CD4-positive, CD25-positive, alpha-beta regulatory T cell (primary cell): ENCODE measurements around the gene MAP4K3. TPM values are rescaled to one million over a fixed set of nuclear protein-coding genes. Genes with fewer than 3 reads are reported as not detected.

Experiments
- ATAC-seq, 2 donors: fragments of 150-1000 bp; cut with Tn5 transposase; one replicate each; pipeline ENCODE4 v1.10.0; 2021; ENCODE audit warnings: low read depth in 2 of 2, moderate number of reproducible peaks in 2 of 2, moderate library complexity in 1 of 2
- DNase-seq, 3 donors: peaks; one replicate each; pipeline versions ENCODE4 v3.0.0 to v3.0.0-alpha.2; 2012 to 2022; ENCODE audit warnings: mixed read lengths in 1 of 3
- H3K27ac ChIP-seq: one replicate; pipeline ENCODE4 v1.7.0; 2013; ENCODE audit warnings: mild to moderate bottlenecking, low read length; ENCODE audit not compliant: insufficient read depth, poor library complexity, severe bottlenecking
- H3K27me3 ChIP-seq: one replicate; pipeline ENCODE4 v1.7.0; 2013; ENCODE audit warnings: low read length; ENCODE audit not compliant: control insufficient read depth, insufficient read depth
- H3K36me3 ChIP-seq: one replicate; pipeline ENCODE4 v1.7.0; 2013; ENCODE audit warnings: mild to moderate bottlenecking, low read length, moderate library complexity; ENCODE audit not compliant: control insufficient read depth, insufficient read depth
- H3K4me1 ChIP-seq: 2 replicates; pipeline ENCODE4 v1.7.0; 2013; ENCODE audit warnings: mild to moderate bottlenecking, low read length; ENCODE audit not compliant: insufficient read depth, control insufficient read depth, poor library complexity, severe bottlenecking
- H3K4me3 ChIP-seq: one replicate; pipeline ENCODE4 v1.7.0; 2013; ENCODE audit warnings: low read depth, mild to moderate bottlenecking, low read length, moderate library complexity
- H3K9me3 ChIP-seq, 2 experiments: 1 replicate in 1 of 2; 2 replicates in 1 of 2; pipeline ENCODE4 v1.7.0; 2013; ENCODE audit warnings: low read length in 2 of 2, mild to moderate bottlenecking in 1 of 2, moderate library complexity in 1 of 2; ENCODE audit not compliant: control insufficient read depth in 2 of 2
- H3K27ac Mint-ChIP-seq, 3 donors: one replicate each; pipeline ENCODE4 v1.8.0; 2020 to 2022; ENCODE audit warnings: mild to moderate bottlenecking in 3 of 3, mixed read lengths in 3 of 3, moderate library complexity in 2 of 3
- H3K27me3 Mint-ChIP-seq: one replicate; pipeline ENCODE4 v1.8.0; 2022; ENCODE audit warnings: mild to moderate bottlenecking, mixed read lengths
- H3K36me3 Mint-ChIP-seq: one replicate; pipeline ENCODE4 v1.8.0; 2020; ENCODE audit warnings: mixed read lengths
- H3K4me1 Mint-ChIP-seq, 4 donors: one replicate each; pipeline ENCODE4 v1.8.0; 2020 to 2022; ENCODE audit warnings: mixed read lengths in 4 of 4, mild to moderate bottlenecking in 1 of 4
- H3K4me3 Mint-ChIP-seq, 4 donors: one replicate each; pipeline ENCODE4 v1.8.0; 2020 to 2022; ENCODE audit warnings: mild to moderate bottlenecking in 4 of 4, mixed read lengths in 4 of 4, moderate library complexity in 3 of 4
- H3K9me3 Mint-ChIP-seq, 7 donors: one replicate each; pipeline ENCODE4 v1.8.0; 2020 to 2022; ENCODE audit warnings: mixed read lengths in 7 of 7, mild to moderate bottlenecking in 3 of 7, moderate library complexity in 2 of 7
- polyA plus RNA-seq, 4 donors: library from polyadenylated mRNA; unstranded; fragments of 300-500 nt; fragmentation: Illumina TruSeq; gene quantifications; one replicate each; pipeline ENCODE4 v1.2.3, GENCODE V29; 2021
- total RNA-seq: library from RNA; stranded (reverse); gene quantifications from one replicate; pipeline ENCODE4 v1.2.3, GENCODE V29; 2022

MAP4K3 gene
- total and polyA plus RNA-seq, 5 donors from 2014 or later: 1.4 to 28.7 (median 2.0) TPM

- Mint-ChIP-seq H3K36me3 (peaks cover 32% of the 10 kb centered on the region), H3K9me3 (no peaks in the 10 kb centered on the region)
- DNase-seq: no peak
Measured at GRCh38 chr2:39308778-39309177, 128.3 kb downstream of the MAP4K3 start.

GRCh38 chr2:39306626-39307025 is 130.5 kb downstream of the MAP4K3 start:
- Mint-ChIP-seq H3K9me3 (no peaks in the 10 kb centered on the region), H3K36me3 (peaks cover 16% of the 10 kb centered on the region), H3K27ac (peak overlapping the region in 2 of 3 donors; percentile 24 to 45), H3K4me1 (peaks cover 0 to 3% (median 0%) of the 10 kb centered on the region in 4 donors), H3K4me3 (no peak overlapping the region), H3K27me3 (no peaks in the 10 kb centered on the region)
- H3K36me3 ChIP-seq: no peaks in the 10 kb centered on the region
- H3K4me1 ChIP-seq: no peaks in the 10 kb centered on the region
- H3K4me3 ChIP-seq: no peak overlapping the region
- DNase-seq: no peak
- no peak overlapping the region for H3K27ac ChIP-seq
- H3K9me3 ChIP-seq: no peaks in the 10 kb centered on the region
- ATAC-seq: no peak
- no peaks in the 10 kb centered on the region for H3K27me3 ChIP-seq

More at GRCh38 chr2:39308778-39309177, 128.3 kb downstream of the MAP4K3 start:
- H3K27ac Mint-ChIP-seq: no peak overlapping the region
- H3K4me1 ChIP-seq: no peaks in the 10 kb centered on the region
- no peak for ATAC-seq
- H3K27ac ChIP-seq: no peak overlapping the region
- H3K27me3 Mint-ChIP-seq: no peaks in the 10 kb centered on the region
- H3K4me3 ChIP-seq: no peak overlapping the region
- no peaks in the 10 kb centered on the region for H3K27me3 ChIP-seq
- no peaks in the 10 kb centered on the region for H3K36me3 ChIP-seq
- no peak overlapping the region for H3K4me3 Mint-ChIP-seq
- peaks cover 0 to 3% (median 0%) of the 10 kb centered on the region in 4 donors for H3K4me1 Mint-ChIP-seq
- no peaks in the 10 kb centered on the region for H3K9me3 ChIP-seq

GRCh38 chr2:39304729-39305128 is 132.4 kb downstream of the MAP4K3 start:
- Mint-ChIP-seq H3K36me3 (peaks cover 16% of the 10 kb centered on the region), H3K4me1 (no peaks in the 10 kb centered on the region), H3K9me3 (no peaks in the 10 kb centered on the region), H3K27me3 (no peaks in the 10 kb centered on the region), H3K27ac (no peak overlapping the region), H3K4me3 (no peak overlapping the region)
- H3K9me3 ChIP-seq: no peaks in the 10 kb centered on the region
- no peaks in the 10 kb centered on the region for H3K27me3 ChIP-seq
- no peak overlapping the region for H3K4me3 ChIP-seq
- H3K27ac ChIP-seq: no peak overlapping the region
- ATAC-seq: no peak
- H3K4me1 ChIP-seq: no peaks in the 10 kb centered on the region
- DNase-seq: no peak
- no peaks in the 10 kb centered on the region for H3K36me3 ChIP-seq

- Mint-ChIP-seq H3K27ac (no peak overlapping the region), H3K36me3 (peaks cover 16% of the 10 kb centered on the region), H3K27me3 (no peaks in the 10 kb centered on the region), H3K4me1 (no peaks in the 10 kb centered on the region), H3K4me3 (no peak overlapping the region), H3K9me3 (no peaks in the 10 kb centered on the region)
- Histone ChIP-seq H3K27ac (no peak overlapping the region), H3K4me3 (no peak overlapping the region), H3K9me3 (no peaks in the 10 kb centered on the region), H3K27me3 (no peaks in the 10 kb centered on the region), H3K36me3 (no peaks in the 10 kb centered on the region), H3K4me1 (no peaks in the 10 kb centered on the region)
- no peak for DNase-seq
- ATAC-seq: no peak
Measured at GRCh38 chr2:39304200-39304599, 132.9 kb downstream of the MAP4K3 start.

- Histone ChIP-seq H3K27me3 (no peaks in the 10 kb centered on the region), H3K36me3 (no peaks in the 10 kb centered on the region), H3K4me1 (no peaks in the 10 kb centered on the region), H3K27ac (no peak overlapping the region), H3K9me3 (no peaks in the 10 kb centered on the region), H3K4me3 (no peak overlapping the region)
- Mint-ChIP-seq H3K36me3 (peaks cover 16% of the 10 kb centered on the region), H3K4me3 (no peak overlapping the region), H3K4me1 (no peaks in the 10 kb centered on the region), H3K9me3 (no peaks in the 10 kb centered on the region), H3K27ac (no peak overlapping the region), H3K27me3 (no peaks in the 10 kb centered on the region)
- no peak for ATAC-seq
- DNase-seq: no peak
Measured at GRCh38 chr2:39301352-39301751, 135.7 kb downstream of the MAP4K3 start.

- H3K4me1 ChIP-seq: no peaks in the 10 kb centered on the region
- H3K9me3 Mint-ChIP-seq: no peaks in the 10 kb centered on the region
- H3K27ac ChIP-seq: no peak overlapping the region
- ATAC-seq (no peak), DNase-seq (no peak)
- H3K27me3 ChIP-seq: no peaks in the 10 kb centered on the region
- no peak overlapping the region for H3K4me3 Mint-ChIP-seq
- H3K27me3 Mint-ChIP-seq: no peaks in the 10 kb centered on the region
- no peak overlapping the region for H3K4me3 ChIP-seq
- no peaks in the 10 kb centered on the region for H3K9me3 ChIP-seq
- no peak overlapping the region for H3K27ac Mint-ChIP-seq
- H3K36me3 Mint-ChIP-seq: peaks cover 13% of the 10 kb centered on the region
- H3K36me3 ChIP-seq: no peaks in the 10 kb centered on the region
- no peaks in the 10 kb centered on the region for H3K4me1 Mint-ChIP-seq
Measured at GRCh38 chr2:39300044-39300978, 136.8 kb downstream of the MAP4K3 start.

GRCh38 chr2:39290433-39290832 is 146.7 kb downstream of the MAP4K3 start:
- no peaks in the 10 kb centered on the region for H3K9me3 ChIP-seq
- H3K36me3 Mint-ChIP-seq: peaks cover 32% of the 10 kb centered on the region
- H3K4me3 ChIP-seq: no peak overlapping the region
- H3K4me1 ChIP-seq: no peaks in the 10 kb centered on the region
- no peaks in the 10 kb centered on the region for H3K27me3 ChIP-seq
- no peak overlapping the region for H3K4me3 Mint-ChIP-seq
- no peak for ATAC-seq
- H3K27me3 Mint-ChIP-seq: no peaks in the 10 kb centered on the region
- H3K36me3 ChIP-seq: peaks cover 27% of the 10 kb centered on the region
- peaks cover 0 to 2% (median 0%) of the 10 kb centered on the region in 4 donors for H3K4me1 Mint-ChIP-seq
- no peaks in the 10 kb centered on the region for H3K9me3 Mint-ChIP-seq
- H3K27ac ChIP-seq: no peak overlapping the region
- H3K27ac Mint-ChIP-seq: no peak overlapping the region
- DNase-seq: no peak

- H3K4me3 ChIP-seq: no peak overlapping the region
- DNase-seq: no peak
- H3K9me3 Mint-ChIP-seq: no peaks in the 10 kb centered on the region
- H3K9me3 ChIP-seq: no peaks in the 10 kb centered on the region
- no peaks in the 10 kb centered on the region for H3K27me3 Mint-ChIP-seq
- H3K36me3 ChIP-seq: peaks cover 27% of the 10 kb centered on the region
- H3K27ac Mint-ChIP-seq: no peak overlapping the region
- no peak overlapping the region for H3K4me3 Mint-ChIP-seq
- no peak for ATAC-seq
- H3K36me3 Mint-ChIP-seq: peaks cover 32% of the 10 kb centered on the region
- no peaks in the 10 kb centered on the region for H3K27me3 ChIP-seq
- H3K27ac ChIP-seq: no peak overlapping the region
- H3K4me1 Mint-ChIP-seq: peaks cover 0 to 2% (median 0%) of the 10 kb centered on the region in 4 donors
- no peaks in the 10 kb centered on the region for H3K4me1 ChIP-seq
Measured at GRCh38 chr2:39289609-39290008, 147.5 kb downstream of the MAP4K3 start.
